SK-N-SH treated with all-trans-retinoic acid at 6 μM for 48 hours (cell line): ENCODE measurements around the gene MSH5.

ENCODE experiments used
- ATAC-seq: fragments of 200-7000 bp; cut with Tn5 transposase; 3 replicates; pipeline ENCODE4 v1.9.1; 2020; ENCODE audit warnings: mild to moderate bottlenecking, moderate library complexity
- ARNTL ChIP-seq: fragments of 450-650 bp; formaldehyde crosslinking; IDR thresholded peaks from 2 replicates; pipeline ENCODE4 v1.5.0; 2020; ENCODE audit warnings: low read depth, mild to moderate bottlenecking, moderate library complexity, borderline replicate concordance
- BACH2 ChIP-seq: fragments of 250-450 bp; sonication (Bioruptor Pico); IDR thresholded peaks from 2 replicates; pipeline ENCODE4 v1.9.0; 2021; ENCODE audit warnings: mild to moderate bottlenecking, borderline replicate concordance
- CREB5 ChIP-seq: fragments of 250-450 bp; sonication (Bioruptor Pico); IDR thresholded peaks from 2 replicates; pipeline ENCODE4 v1.5.1; 2020; ENCODE audit warnings: low read depth, mild to moderate bottlenecking, moderate library complexity
- CSDC2 ChIP-seq: fragments of 250-450 bp; sonication (Bioruptor Pico); IDR thresholded peaks from 2 replicates; pipeline ENCODE4 v1.5.0; 2020; ENCODE audit warnings: mild to moderate bottlenecking, moderate library complexity
- CSRNP3 ChIP-seq: fragments of 250-450 bp; sonication (Bioruptor Pico); IDR thresholded peaks from 2 replicates; pipeline ENCODE4 v1.5.1; 2021; ENCODE audit warnings: mild to moderate bottlenecking, moderate library complexity
- ESRRG ChIP-seq: fragments of 250-450 bp; sonication (Bioruptor Pico); IDR thresholded peaks from 2 replicates; pipeline ENCODE4 v1.6.1; 2021; ENCODE audit warnings: mild to moderate bottlenecking
- GLIS3 ChIP-seq: fragments of 250-450 bp; sonication (Bioruptor Pico); IDR thresholded peaks from 2 replicates; pipeline ENCODE4 v1.5.0; 2020; ENCODE audit warnings: mild to moderate bottlenecking, moderate library complexity
- OSR1 ChIP-seq: fragments of 250-450 bp; sonication (Bioruptor Pico); IDR thresholded peaks from 2 replicates; pipeline ENCODE4 v1.8.0; 2022; ENCODE audit warnings: moderate library complexity, mild to moderate bottlenecking, inconsistent platforms
- PATZ1 ChIP-seq: fragments of 250-450 bp; sonication (Bioruptor Pico); IDR thresholded peaks from 2 replicates; pipeline ENCODE4 v1.8.0; 2020; ENCODE audit warnings: mild to moderate bottlenecking, moderate library complexity, borderline replicate concordance
- PPARA ChIP-seq: fragments of 250-450 bp; sonication (Bioruptor Pico); IDR thresholded peaks from 2 replicates; pipeline ENCODE4 v1.5.0; 2020; ENCODE audit warnings: mild to moderate bottlenecking, borderline replicate concordance
- RARB ChIP-seq: fragments of 250-450 bp; sonication (Bioruptor Pico); IDR thresholded peaks from 2 replicates; pipeline ENCODE4 v1.8.0; 2021; ENCODE audit warnings: mild to moderate bottlenecking, moderate library complexity
- TCF4 ChIP-seq: fragments of 250-450 bp; sonication (Bioruptor Pico); IDR thresholded peaks from 2 replicates; pipeline ENCODE4 v1.8.0; 2021; ENCODE audit warnings: mild to moderate bottlenecking, moderate library complexity, borderline replicate concordance
- TOX ChIP-seq: fragments of 250-450 bp; sonication (Bioruptor Pico); IDR thresholded peaks from 2 replicates; pipeline ENCODE4 v1.8.0; 2021; ENCODE audit warnings: mild to moderate bottlenecking, moderate library complexity, borderline replicate concordance
- TSHZ2 ChIP-seq: fragments of 250-450 bp; sonication (Bioruptor Pico); IDR thresholded peaks from 2 replicates; pipeline ENCODE4 v1.5.0; 2020; ENCODE audit warnings: mild to moderate bottlenecking, moderate library complexity
- ZC3H10 ChIP-seq: fragments of 250-450 bp; sonication (Bioruptor Pico); IDR thresholded peaks from 2 replicates; pipeline ENCODE4 v1.5.1; 2021; ENCODE audit warnings: mild to moderate bottlenecking, moderate library complexity
- ZFP3 ChIP-seq: fragments of 250-450 bp; sonication (Bioruptor Pico); IDR thresholded peaks from 2 replicates; pipeline ENCODE4 v1.5.0; 2020; ENCODE audit warnings: mild to moderate bottlenecking, moderate library complexity
- ZFP30 ChIP-seq: fragments of 450-650 bp; formaldehyde crosslinking; IDR thresholded peaks from 2 replicates; pipeline ENCODE4 v1.5.0; 2022; ENCODE audit warnings: mild to moderate bottlenecking, moderate library complexity
- ZNF565 ChIP-seq: fragments of 450-650 bp; formaldehyde crosslinking; conservative IDR thresholded peaks from 2 replicates; pipeline ENCODE4 v1.5.0; 2020; ENCODE audit warnings: low read depth, mild to moderate bottlenecking, moderate library complexity
- ZNF70 ChIP-seq: fragments of 450-650 bp; formaldehyde crosslinking; IDR thresholded peaks from 2 replicates; pipeline ENCODE4 v1.5.0; 2020; ENCODE audit warnings: mild to moderate bottlenecking, moderate library complexity
- ZNF8 ChIP-seq: fragments of 450-650 bp; formaldehyde crosslinking; IDR thresholded peaks from 2 replicates; pipeline ENCODE4 v1.5.0; 2020; ENCODE audit warnings: mild to moderate bottlenecking, moderate library complexity

MSH5 gene

GRCh38 chr6:31733734-31734133 is 6.1 kb upstream of the MSH5 start:
- no peak for TF ChIP-seq ESRRG (CRISPR knock-in tag)
- TF ChIP-seq TSHZ2 (CRISPR knock-in tag) = no peak
- no peak for TF ChIP-seq ARNTL (CRISPR knock-in tag)
- no peak for TF ChIP-seq OSR1 (CRISPR knock-in tag)
- TF ChIP-seq ZC3H10 (CRISPR knock-in tag) = no peak
- TF ChIP-seq CREB5 (CRISPR knock-in tag) = no peak
- no peak for TF ChIP-seq TCF4 (CRISPR knock-in tag)
- TF ChIP-seq ZFP30 (CRISPR knock-in tag) = no peak
- TF ChIP-seq ZFP3 (CRISPR knock-in tag) = no peak
- no peak for TF ChIP-seq PATZ1 (CRISPR knock-in tag)
- TF ChIP-seq RARB (CRISPR knock-in tag) = no peak
- no peak for TF ChIP-seq CSDC2 (CRISPR knock-in tag)
- no peak for TF ChIP-seq ZNF8 (CRISPR knock-in tag)
- no peak for TF ChIP-seq CSRNP3 (CRISPR knock-in tag)

GRCh38 chr6:31734247-31734820 is 5.5 kb upstream of the MSH5 start:
- no peak for ATAC-seq
- TF ChIP-seq GLIS3 (CRISPR knock-in tag) (no peak), ZNF565 (CRISPR knock-in tag) (no peak), TSHZ2 (CRISPR knock-in tag) (no peak), PATZ1 (CRISPR knock-in tag) (no peak), BACH2 (CRISPR knock-in tag) (no peak), OSR1 (CRISPR knock-in tag) (no peak), TCF4 (CRISPR knock-in tag) (no peak), ZNF8 (CRISPR knock-in tag) (no peak), ZC3H10 (CRISPR knock-in tag) (no peak), ZNF70 (CRISPR knock-in tag) (no peak), CREB5 (CRISPR knock-in tag) (no peak), PPARA (CRISPR knock-in tag) (no peak), ESRRG (CRISPR knock-in tag) (no peak), CSRNP3 (CRISPR knock-in tag) (no peak), ARNTL (CRISPR knock-in tag) (no peak), TOX (no peak), ZFP30 (CRISPR knock-in tag) (no peak)

More at GRCh38 chr6:31733734-31734133, 6.1 kb upstream of the MSH5 start:
- no peak for ATAC-seq
